ENCODE measurements around the gene LRP2. TPM values are rescaled to one million over a fixed set of nuclear protein-coding genes. Genes with fewer than 3 reads are reported as not detected.

Gene LRP2
- total and polyA plus RNA-seq, 4 donors: 0.19 to 5.7 (median 0.40) TPM

DNA sequence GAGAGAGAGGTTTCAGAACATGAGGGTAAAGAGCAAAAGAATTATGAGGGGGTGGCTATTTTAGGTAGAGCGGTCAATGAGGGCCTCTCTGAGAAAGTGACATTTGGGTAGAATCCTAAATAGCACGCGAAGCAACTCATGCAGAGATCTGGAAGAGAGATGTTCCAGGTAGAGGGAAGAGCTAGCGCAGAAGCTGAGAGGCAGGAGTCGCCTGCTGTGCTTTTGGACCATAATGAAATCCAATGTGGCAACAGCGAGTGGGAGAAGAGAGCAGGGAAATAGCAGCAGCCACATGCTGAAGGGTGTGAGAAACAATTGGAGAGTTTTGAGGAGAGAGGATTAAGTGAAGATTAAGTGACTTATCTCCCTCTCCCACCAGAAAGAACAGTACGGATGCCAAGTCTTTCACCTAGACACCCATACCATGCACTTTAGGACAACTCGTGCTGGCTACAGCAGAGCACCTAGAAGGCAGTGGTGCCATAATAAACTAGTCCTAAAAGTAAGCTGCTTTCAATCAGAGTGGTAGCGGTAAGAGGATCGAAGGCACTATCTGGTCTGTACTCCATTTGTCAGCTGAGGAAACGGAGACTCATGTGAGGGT is 129.7 kb downstream of the LRP2 start (continued):
- TF ChIP-seq, protein P1, sequence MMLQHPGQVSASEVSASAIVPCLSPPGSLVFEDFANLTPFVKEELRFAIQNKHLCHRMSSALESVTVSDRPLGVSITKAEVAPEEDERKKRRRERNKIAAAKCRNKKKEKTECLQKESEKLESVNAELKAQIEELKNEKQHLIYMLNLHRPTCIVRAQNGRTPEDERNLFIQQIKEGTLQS (IDR thresholded peaks at IDR 0.05): no peak

DNA sequence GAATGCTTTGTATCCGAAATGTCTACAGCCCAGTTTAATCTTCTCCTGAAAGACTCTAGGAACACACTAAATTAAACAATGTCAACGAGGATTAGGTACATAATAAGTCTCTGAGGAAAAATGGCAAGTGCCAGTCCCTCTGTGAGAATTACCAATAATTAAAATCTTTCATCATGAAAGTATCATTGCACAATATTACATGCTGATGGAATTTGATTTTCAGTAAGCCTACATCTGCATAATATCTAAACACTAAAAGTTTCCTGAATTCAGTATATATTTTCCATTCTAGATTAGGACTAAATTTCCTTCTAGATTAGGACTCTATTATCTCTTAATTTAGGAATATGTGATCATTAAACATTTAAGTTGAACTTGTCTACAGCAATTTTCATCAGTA is 132.1 kb downstream of the LRP2 start:
- no peak for TF ChIP-seq TAF1 (conservative IDR thresholded peaks at IDR 0.05)
- Histone ChIP-seq H3K27me3 (ENCODE audit: control insufficient read depth in 4 of 4, insufficient read depth in 4 of 4, low read length in 3 of 4) (no peaks in the 10 kb centered on the region), H3K27ac (ENCODE audit: low read depth in 1 of 2, low read length in 2 of 2) (no peak overlapping the region), H3K9me3 (ENCODE audit: control insufficient read depth in 4 of 4, low read length in 3 of 4) (no peaks in the 10 kb centered on the region), H3K4me1 (ENCODE audit: control insufficient read depth in 4 of 4, insufficient read depth in 4 of 4, low read length in 3 of 4) (no peaks in the 10 kb centered on the region), H3K4me3 (ENCODE audit: low read depth in 1 of 3, low read length in 3 of 3) (no peak overlapping the region), H3K9ac (ENCODE audit: low read depth in 1 of 2, low read length in 2 of 2) (no peak overlapping the region), H3K36me3 (ENCODE audit: control insufficient read depth in 4 of 4, insufficient read depth in 3 of 4, low read depth in 1 of 4, low read length in 3 of 4) (peaks cover 0 to 5% (median 0%) of the 10 kb centered on the region in 4 donors)
- WGBS: 69% methylated on average over 2 of the region's 2 CpGs
- DNase-seq (ENCODE audit: low spot score): no peak

DNA sequence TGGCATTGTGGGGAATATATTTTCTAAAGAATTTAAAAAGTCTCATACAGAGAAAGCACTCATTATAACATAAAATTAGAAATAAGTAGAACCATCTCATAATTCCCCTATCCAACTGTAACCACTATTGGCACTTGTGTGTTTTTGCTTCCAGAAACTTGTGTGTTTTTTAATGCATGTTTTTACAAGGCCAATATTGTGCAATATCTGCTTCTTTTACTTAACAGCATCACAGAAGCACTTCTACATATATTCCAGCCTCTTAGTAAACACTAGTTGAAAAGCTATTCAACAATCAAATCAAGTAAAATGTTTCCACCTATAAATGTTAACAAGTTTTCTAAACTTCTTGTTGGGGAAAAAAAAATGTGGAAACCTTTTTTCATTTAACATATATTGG is 132.7 kb downstream of the LRP2 start:
- no peak for DNase-seq (ENCODE audit: low spot score)
- TF ChIP-seq, protein P2, sequence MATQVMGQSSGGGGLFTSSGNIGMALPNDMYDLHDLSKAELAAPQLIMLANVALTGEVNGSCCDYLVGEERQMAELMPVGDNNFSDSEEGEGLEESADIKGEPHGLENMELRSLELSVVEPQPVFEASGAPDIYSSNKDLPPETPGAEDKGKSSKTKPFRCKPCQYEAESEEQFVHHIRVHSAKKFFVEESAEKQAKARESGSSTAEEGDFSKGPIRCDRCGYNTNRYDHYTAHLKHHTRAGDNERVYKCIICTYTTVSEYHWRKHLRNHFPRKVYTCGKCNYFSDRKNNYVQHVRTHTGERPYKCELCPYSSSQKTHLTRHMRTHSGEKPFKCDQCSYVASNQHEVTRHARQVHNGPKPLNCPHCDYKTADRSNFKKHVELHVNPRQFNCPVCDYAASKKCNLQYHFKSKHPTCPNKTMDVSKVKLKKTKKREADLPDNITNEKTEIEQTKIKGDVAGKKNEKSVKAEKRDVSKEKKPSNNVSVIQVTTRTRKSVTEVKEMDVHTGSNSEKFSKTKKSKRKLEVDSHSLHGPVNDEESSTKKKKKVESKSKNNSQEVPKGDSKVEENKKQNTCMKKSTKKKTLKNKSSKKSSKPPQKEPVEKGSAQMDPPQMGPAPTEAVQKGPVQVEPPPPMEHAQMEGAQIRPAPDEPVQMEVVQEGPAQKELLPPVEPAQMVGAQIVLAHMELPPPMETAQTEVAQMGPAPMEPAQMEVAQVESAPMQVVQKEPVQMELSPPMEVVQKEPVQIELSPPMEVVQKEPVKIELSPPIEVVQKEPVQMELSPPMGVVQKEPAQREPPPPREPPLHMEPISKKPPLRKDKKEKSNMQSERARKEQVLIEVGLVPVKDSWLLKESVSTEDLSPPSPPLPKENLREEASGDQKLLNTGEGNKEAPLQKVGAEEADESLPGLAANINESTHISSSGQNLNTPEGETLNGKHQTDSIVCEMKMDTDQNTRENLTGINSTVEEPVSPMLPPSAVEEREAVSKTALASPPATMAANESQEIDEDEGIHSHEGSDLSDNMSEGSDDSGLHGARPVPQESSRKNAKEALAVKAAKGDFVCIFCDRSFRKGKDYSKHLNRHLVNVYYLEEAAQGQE (IDR thresholded peaks at IDR 0.05): no peak
- TF ChIP-seq FOXA1 (IDR thresholded peaks at IDR 0.05): no peak
- TF ChIP-seq, protein P1 (IDR thresholded peaks at IDR 0.05): no peak
- TF ChIP-seq FOXA2 (IDR thresholded peaks at IDR 0.05): no peak
- no peak for TF ChIP-seq NR2F2 (IDR thresholded peaks at IDR 0.05)
- TF ChIP-seq JUND (IDR thresholded peaks at IDR 0.05): no peak
- TF ChIP-seq, protein P3, sequence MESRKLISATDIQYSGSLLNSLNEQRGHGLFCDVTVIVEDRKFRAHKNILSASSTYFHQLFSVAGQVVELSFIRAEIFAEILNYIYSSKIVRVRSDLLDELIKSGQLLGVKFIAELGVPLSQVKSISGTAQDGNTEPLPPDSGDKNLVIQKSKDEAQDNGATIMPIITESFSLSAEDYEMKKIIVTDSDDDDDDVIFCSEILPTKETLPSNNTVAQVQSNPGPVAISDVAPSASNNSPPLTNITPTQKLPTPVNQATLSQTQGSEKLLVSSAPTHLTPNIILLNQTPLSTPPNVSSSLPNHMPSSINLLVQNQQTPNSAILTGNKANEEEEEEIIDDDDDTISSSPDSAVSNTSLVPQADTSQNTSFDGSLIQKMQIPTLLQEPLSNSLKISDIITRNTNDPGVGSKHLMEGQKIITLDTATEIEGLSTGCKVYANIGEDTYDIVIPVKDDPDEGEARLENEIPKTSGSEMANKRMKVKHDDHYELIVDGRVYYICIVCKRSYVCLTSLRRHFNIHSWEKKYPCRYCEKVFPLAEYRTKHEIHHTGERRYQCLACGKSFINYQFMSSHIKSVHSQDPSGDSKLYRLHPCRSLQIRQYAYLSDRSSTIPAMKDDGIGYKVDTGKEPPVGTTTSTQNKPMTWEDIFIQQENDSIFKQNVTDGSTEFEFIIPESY (IDR thresholded peaks at IDR 0.05): no peak
- no peak for TF ChIP-seq EGR1 (IDR thresholded peaks at IDR 0.05; ENCODE audit: low read depth in 2 of 2)
- TF ChIP-seq HNF4A (conservative IDR thresholded peaks at IDR 0.05): no peak
- TF ChIP-seq YY1 (IDR thresholded peaks at IDR 0.05): no peak
- TF ChIP-seq RAD21 (IDR thresholded peaks at IDR 0.05): no peak
- no peak for TF ChIP-seq GABPA (IDR thresholded peaks at IDR 0.05 in 1 of 2, conservative IDR thresholded peaks at IDR 0.05 in 1 of 2)
- TF ChIP-seq RXRA (IDR thresholded peaks at IDR 0.05): no peak
- TF ChIP-seq, protein P4, sequence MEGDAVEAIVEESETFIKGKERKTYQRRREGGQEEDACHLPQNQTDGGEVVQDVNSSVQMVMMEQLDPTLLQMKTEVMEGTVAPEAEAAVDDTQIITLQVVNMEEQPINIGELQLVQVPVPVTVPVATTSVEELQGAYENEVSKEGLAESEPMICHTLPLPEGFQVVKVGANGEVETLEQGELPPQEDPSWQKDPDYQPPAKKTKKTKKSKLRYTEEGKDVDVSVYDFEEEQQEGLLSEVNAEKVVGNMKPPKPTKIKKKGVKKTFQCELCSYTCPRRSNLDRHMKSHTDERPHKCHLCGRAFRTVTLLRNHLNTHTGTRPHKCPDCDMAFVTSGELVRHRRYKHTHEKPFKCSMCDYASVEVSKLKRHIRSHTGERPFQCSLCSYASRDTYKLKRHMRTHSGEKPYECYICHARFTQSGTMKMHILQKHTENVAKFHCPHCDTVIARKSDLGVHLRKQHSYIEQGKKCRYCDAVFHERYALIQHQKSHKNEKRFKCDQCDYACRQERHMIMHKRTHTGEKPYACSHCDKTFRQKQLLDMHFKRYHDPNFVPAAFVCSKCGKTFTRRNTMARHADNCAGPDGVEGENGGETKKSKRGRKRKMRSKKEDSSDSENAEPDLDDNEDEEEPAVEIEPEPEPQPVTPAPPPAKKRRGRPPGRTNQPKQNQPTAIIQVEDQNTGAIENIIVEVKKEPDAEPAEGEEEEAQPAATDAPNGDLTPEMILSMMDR (IDR thresholded peaks at IDR 0.05; ENCODE audit: low read depth, low read length, missing input control): no peak
- Histone ChIP-seq H3K4me1 (ENCODE audit: control insufficient read depth in 4 of 4, insufficient read depth in 4 of 4, low read length in 3 of 4) (no peaks in the 10 kb centered on the region), H3K9me3 (ENCODE audit: control insufficient read depth in 4 of 4, low read length in 3 of 4) (no peaks in the 10 kb centered on the region), H3K9ac (ENCODE audit: low read depth in 1 of 2, low read length in 2 of 2) (no peak overlapping the region), H3K36me3 (ENCODE audit: control insufficient read depth in 4 of 4, insufficient read depth in 3 of 4, low read depth in 1 of 4, low read length in 3 of 4) (peaks cover 0 to 5% (median 0%) of the 10 kb centered on the region in 4 donors), H3K27ac (ENCODE audit: low read depth in 1 of 2, low read length in 2 of 2) (no peak overlapping the region), H3K4me3 (ENCODE audit: low read depth in 1 of 3, low read length in 3 of 3) (no peak overlapping the region), H3K27me3 (ENCODE audit: control insufficient read depth in 4 of 4, insufficient read depth in 4 of 4, low read length in 3 of 4) (no peaks in the 10 kb centered on the region)

Measured in liver (tissue), 9 donors.